Posterior cingulate gyrus (tissue), 11 donors: ENCODE data around the gene MED16.
"Not testable (repeated sequence)": the region's sequence is repeated elsewhere in the genome, so short reads cannot be mapped to it uniquely, and the experiment has no call there.

Source experiments
- DNase-seq, 10 donors: peaks; one replicate each; pipeline versions ENCODE4 v3.0.0 to v3.0.0-alpha.2; 2020 to 2021; ENCODE audit warnings: mixed read lengths in 3 of 10
- intact Hi-C: fragments of 100-400 bp; cut with DNase I; formaldehyde crosslinking; loops from one replicate; pipeline ENCODE4 v1.15.1; 2023

MED16 gene

DNA sequence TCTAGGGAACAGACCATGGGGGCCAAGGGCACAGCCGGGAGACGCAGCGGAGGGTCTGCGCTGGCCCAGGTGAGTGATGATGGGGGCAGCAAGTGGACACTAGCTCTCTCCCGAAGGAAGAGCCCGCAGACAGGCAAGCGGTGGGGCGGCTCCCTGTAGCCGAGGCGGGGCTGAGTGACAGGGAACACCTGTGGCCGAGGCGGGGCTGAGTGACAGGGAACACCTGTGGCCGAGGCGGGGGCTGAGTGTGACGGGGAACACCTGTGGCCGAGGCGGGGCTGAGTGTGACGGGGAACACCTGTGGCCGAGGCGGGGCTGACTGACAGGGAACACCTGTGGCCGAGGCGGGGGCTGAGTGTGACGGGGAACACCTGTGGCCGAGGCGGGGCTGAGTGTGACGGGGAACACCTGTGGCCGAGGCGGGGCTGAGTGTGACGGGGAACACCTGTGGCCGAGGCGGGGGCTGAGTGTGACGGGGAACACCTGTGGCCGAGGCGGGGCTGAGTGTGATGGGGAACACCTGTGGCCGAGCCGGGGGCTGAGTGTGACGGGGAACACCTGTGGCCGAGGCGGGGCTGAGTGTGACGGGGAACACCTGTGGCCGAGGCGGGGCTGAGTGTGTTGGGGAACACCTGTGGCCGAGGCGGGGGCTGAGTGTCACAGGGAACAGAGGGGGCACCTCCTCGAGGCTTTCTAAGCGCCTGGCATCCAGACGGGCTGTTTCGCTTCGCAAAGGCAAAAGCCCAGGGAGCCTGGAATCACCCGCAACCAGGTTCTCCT, 1.4 kb downstream of the MED16 start:
- intact Hi-C loops, DNase-seq: not testable (repeated sequence)

DNA sequence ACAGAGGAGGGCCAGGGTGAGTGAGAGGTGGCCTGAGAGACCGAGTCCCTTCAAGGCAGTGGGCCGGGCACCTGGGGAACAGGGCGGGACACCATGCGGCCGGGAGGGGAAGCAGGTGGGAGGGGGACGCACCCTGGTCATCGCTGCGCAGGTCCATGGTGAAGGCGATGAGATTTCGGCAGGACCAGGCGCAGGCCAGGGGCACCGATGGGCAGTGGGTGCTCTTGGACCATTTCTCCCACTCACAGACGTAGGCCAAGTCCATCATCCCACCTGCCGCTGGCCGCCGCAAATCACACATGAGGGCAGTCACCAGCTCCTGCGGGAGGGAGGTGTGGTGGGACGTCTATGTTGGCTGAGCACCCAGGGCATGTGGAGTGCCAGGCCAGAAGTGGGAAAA, 2.2 kb downstream of the MED16 start:
- intact Hi-C loops: no loop called here
- DNase-seq: no peak

DNA sequence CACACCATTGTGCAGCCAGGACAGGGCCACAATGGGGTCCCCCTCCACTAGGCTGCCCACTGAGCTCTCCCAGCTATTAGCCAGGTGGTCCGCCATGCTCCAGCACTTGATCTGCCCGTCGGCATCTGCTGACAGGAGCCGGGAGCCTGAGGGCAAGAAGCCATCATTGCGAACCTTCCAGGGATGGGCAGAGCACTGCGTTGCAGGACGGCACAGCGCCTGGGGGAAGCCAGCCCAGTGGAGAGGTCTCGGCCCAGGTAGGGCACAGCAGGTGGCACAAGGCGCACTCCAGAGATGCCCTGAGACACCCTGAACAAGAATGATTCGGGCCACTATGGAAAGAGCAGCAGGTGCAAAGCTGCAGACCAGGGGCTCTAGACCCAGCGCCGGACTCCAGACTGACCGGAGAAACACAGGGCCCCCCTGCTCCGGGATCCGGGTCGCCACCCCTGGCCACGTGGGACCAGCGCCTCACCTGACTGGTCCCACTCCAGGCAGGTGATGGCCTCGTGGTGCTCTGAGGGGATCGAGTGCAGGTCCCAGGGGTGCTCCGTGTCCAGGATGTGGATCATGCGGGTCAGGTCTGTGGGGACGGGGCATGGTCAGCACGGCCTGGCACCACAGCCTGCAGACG, 3.2 kb downstream of the MED16 start:
- intact Hi-C loops: no loop called here
- no peak for DNase-seq

DNA sequence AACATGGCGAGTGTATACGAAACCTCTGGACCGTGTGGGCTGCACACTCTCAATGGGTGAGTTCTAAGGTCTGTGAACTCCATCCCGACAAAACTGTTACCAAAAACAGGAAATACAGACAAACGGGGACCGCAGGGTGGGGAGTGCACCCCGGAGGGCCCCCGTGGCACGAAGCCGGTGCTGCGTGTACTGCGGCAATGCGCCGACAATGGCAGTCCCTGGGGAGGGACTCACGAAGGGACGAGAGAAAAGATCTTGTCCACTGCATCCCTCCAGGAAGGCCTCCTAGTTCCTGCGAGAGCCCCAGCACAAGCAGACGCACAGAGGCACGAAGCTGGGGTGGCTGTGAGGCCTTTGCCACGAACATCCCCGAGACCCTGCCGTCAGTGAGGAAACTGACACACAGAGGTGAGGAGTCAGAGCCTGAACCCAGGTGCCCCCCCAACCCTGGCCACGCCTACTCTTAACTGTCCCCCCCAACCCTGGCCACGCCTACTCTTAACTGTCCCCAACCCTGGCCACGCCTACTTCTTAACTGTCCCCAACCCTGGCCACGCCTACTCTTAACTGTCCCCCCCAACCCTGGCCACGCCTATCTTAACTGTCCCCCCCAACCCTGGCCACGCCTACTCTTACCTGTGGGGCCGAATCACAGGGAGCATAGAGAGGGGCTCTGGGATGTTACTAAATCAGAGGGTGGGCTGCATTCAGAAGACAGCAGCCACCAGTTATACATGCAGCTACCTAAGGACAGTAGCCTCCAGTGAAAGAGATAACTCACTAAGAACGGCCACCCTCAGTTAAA, 4.2 kb downstream of the MED16 start:
- DNase-seq: no peak
- intact Hi-C loops: no loop called here

DNA sequence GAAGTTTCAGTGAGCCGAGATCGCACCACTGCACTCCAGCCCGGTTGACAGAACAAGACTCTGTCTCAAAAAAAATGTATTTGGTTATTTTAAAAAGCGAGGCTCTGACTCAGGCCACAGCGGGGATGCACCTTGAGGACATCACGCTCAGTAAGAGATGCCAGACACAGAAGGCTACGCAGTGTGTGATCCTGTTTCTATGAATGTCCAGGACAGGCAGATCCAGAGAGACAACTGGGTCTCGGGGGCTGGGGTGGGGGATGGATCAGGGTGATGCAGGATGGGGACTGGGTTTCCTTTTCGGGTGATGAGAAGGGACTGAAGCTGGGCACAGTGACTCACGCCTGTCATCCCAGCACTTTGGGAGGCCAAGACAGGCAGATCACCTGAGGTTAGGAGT, 5.4 kb downstream of the MED16 start:
- peak in 3 of 10 donors; percentile 38 to 81 (median 57) for DNase-seq
- intact Hi-C loops: no loop called here

DNA sequence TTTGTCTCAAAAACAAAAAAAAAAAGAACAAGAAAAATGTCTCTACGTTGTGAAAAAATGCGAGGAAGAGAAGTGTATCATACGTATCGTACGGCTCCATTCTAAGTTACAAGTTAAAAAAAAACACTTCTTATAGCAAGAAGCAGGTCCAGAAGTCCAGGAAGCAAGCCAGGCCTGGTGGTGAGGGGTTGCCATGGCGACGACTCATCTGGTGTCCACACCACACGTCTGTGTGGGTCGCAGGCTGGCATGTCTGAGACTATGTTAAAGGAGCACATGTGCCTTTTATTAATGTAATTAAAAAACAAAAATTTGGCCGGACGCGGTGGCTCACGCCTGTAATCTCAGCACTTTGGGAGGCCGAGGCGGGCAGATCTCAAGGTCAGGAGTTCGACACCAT, 5.9 kb downstream of the MED16 start:
- intact Hi-C loops: no loop called here
- DNase-seq: peak in 8 of 10 donors; percentile 56 to 96 (median 79)

DNA sequence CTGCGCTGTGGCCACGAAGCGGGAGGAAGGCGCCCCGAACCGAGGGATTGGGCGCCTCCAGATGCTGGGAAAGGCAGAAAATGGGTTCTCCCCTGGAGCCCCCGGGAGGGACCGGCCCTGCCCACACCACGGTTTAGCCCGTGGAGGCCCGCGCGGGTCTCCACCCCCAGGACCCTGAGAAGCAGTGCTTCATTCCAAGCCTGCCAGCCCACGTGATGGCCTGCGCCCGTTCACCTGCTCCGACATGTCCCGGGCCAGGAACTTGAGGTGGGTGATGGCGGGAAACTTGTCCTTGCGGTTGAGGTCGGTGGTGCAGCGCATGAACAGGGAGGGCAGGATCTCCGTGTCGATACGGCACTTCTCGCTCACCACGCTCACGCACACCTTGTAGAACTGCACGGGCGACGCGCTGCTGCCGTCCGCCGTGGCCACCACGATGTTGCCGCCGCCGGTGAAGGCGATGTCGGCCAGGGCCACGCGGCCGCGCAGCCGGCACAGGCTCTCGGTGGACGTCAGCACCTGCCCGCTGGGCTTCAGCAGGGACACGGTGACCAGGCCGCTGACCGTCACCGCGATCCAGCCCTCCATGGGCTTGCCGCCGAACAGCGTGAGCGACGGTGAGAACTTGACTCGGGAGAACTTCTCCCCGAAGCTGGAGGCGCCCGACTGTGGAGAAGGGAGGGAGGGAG, 7.3 kb downstream of the MED16 start:
- intact Hi-C loops: no loop called here
- no peak for DNase-seq

DNA sequence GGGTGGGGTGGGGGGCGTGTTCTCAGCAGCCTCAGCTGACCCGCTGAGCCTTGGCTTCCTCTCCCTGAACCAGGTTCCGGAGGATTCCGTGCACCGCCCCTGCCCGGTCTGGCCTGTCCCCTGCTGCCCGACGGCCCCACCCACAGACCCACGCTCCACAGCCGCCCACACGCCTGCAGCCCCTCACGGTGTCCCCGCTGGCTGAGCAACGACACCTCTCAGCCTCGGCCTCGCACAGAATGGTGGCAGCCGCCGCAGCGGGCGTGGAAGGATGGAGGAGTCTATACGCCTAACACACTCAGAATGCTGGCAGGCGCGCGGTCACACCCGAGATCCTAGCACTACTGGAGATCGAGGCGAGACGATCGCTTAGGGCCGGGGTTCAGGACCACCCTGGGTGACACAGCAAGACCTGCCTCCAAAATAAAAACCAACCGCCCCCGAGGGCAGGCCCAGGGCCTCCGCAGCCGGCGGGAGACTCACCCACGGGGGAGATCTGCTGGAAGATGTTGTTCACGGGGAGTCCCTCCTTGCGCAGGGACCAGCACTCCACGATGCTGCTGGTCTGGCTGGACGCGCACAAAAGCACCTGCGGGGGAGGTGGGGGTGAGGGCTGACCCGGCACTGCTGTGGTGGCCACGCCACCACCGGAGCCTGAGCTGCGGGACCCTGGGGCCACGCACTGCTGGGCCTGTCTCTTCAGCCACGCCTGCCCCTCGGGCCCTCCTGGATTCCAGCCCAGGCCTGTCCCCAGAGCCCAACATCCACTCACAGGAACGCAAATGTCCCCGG, 8.4 kb downstream of the MED16 start:
- DNase-seq: no peak
- intact Hi-C loops: no loop called here

DNA sequence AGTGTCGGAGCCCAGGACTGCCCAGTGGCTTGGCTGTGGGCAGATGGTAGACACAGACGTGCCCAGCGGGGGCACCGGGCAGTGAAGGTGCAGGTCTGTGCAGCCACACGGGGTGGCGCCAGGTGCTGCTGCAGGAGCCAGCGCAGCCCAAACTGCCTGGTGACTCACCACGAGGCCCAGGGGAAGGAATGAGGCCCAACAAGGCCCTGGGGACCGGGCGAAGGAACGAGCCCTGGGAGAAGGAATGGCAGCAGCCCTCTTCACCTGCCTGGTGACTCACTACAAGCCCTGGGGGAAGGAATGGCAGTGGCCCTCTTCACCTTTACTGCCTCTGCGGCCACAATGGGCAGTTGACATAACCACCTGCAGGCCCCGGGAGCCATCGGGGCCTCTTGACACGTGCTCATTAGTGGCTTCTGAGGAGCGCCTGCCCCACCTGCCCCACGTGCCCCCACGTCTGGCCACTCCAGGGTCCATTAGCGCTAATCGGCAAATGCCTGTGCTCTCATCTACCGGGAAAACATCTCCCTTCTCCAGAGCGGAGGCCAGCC, 9.3 kb downstream of the MED16 start:
- no peak for DNase-seq
- intact Hi-C loops: no loop called here

DNA sequence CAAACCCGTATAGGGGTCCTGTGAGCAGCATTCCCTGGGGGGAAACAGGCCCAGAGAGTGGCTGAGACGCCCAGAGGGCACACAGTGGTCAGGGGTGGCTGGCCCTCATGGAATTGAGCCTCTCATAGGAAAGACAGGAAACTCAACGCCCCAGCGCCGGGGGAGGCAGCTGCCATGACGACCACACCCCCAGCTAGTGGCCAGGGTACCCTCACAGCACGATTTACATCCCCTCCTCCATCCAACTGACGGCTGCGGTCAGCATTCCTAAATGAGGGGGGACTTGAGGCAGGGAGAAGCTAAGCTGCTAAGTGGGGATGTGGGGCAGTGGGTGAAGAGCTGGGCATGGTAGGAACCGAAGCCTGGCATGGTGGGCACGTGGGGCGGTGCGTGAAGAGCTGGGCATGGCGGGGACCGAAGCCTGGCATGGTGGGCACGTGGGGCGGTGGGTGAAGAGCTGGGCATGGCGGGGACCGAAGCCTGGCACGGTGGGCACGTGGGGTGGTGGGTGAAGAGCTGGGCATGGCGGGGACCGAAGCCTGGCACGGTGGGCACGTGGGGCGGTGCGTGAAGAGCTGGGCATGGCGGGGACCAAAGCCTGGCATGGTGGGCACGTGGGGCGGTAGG, 10.0 kb downstream of the MED16 start:
- intact Hi-C loops: no loop called here
- DNase-seq: no peak

DNA sequence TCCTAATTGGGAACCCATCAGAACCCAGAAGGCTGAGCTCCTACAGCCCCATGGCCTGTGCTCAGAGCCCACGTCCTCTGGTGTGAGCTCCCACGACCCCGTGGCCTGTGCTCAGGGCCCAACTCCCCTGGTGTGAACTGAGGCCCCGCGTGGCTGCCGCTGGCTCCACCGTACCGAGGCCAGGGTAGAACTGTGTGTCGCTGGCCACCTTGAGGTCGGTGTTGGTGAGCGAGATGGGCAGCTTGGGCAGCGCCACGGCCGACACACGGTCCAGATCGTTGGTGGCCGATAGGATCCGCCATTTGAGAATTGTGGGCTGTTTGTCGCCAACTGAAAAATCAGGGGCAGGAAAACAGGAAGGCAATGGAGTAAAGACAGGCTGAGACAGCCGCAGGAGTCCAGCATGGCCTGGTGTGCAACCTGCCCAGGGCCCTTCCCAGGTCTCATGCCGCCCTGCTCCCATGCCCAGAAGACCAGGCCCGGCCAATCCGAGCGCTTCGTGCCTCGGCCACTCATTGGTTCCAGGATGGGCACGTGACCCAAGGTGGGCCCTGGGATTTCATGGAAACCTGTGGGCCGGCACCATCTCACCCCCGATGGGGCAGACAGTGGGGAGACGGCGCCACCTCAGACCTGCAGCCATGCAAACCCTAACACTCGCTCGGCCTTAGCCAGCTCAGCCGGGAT, 11.5 kb downstream of the MED16 start:
- no peak for DNase-seq
- intact Hi-C loops: no loop called here

DNA sequence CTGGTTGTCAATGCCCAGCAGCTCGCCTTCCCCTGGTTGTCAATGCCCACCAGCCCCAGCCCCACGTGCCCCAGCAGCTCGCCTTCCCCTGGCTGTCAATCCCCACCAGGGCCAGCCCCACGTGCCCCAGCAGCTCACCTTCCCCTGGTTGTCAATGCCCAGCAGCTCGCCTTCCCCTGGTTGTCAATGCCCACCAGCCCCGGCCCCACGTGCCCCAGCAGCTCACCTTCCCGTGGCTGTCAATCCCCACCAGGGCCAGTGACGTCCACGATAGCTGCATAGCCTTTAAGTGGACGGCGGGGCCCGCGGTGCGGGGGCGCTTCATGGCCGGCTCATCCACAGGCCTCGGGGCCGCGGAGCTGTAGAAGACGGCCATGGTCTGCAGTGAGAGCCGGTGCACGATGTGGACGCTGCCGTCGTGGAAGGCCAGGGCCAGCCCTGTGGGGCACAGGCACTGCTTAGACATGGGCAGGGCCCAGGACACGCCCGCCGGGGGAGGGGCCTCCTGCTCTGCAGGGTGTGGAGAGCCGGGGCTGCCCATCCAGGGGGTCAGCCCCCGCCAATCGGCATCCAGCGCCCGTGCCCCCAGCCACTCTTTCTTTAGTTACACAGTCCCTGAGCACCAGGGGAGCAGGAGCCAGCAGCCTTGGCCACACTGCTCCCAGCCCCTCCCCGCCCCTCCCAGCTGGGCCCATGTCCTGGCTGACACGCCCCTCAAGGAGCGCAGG, 13.1 kb downstream of the MED16 start:
- intact Hi-C loops: no loop called here
- no peak for DNase-seq

DNA sequence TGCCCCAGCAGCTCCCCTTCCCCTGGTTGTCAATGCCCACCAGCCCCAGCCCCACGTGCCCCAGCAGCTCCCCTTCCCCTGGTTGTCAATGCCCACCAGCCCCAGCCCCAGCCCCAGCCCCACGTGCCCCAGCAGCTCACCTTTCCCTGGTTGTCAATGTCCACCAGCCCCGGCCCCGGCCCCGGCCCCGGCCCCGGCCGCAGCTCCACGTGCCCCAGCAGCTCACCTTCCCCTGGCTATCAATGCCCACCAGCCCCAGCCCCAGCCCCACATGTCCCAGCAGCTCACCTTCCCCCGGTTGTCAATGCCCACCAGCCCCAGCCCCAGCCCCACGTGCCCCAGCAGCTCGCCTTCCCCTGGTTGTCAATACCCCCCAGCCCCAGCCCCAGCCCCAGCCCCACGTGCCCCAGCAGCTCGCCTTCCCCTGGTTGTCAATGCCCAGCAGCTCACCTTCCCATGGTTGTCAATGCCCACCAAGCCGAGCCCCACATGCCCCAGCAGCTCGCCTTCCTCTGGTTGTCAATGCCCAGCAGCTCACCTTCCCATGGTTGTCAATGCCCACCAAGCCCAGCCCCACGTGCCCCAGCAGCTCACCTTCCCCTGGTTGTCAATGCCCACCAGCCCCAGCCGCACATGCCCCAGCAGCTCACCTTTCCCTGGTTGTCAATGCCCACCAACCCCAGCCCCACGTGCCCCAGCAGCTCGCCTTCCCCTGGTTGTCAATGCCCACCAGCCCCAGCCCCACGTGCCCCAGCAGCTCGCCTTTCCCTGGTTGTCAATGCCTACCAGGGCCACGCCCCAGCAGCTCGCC, 14.0 kb downstream of the MED16 start:
- intact Hi-C loops, DNase-seq: not testable (repeated sequence)

DNA sequence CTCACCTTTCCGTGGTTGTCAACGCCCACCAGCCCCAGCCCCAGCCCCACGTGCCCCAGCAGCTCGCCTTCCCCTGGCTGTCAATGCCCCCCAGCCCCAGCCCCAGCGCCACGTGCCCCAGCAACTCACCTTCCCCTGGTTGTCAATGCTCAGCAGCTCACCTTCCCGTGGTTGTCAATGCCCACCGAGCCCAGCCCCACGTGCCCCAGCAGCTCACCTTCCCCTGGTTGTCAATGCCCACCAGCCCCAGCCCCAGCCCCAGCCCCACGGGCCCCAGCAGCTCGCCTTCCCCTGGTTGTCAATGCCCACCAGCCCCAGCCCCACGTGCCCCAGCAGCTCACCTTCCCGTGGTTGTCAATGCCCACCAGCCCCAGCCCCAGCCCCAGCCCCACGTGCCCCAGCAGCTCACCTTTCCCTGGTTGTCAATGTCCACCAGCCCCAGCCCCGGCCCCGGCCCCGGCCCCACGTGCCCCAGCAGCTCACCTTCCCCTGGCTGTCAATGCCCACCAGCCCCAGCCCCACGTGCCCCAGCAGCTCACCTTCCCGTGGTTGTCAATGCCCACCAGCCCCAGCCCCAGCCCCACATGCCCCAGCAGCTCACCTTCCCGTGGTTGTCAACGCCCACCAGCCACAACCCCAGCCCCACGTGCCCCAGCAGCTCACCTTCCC, 14.9 kb downstream of the MED16 start:
- DNase-seq, intact Hi-C loops: not testable (repeated sequence)

DNA sequence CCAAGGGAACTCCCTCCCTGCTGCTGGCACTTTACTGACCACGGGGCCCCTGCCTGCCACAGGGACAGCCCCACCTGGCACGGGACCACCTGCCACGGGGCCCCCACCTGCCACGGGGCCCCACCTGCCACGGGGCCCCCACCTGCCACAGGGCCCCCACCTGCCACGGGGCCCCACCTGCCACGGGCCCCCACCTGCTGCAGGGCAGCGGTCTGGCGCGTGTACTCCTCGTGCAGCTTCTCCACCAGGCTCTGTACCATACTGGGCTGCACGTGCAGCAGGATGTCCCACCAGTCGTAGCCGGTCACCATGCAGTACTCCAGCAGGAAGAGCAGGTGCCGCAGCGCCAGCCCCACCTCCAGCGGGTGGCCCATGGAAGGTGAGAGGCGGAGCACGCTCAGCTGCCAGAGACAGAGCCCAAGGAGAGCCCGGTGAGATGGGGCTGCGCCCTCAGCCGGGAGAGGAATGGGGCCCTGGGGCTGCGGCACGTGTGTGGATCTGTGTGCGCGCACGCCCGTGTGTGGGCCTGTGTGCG, 16.1 kb downstream of the MED16 start:
- no peak for DNase-seq
- intact Hi-C loops: no loop called here

DNA sequence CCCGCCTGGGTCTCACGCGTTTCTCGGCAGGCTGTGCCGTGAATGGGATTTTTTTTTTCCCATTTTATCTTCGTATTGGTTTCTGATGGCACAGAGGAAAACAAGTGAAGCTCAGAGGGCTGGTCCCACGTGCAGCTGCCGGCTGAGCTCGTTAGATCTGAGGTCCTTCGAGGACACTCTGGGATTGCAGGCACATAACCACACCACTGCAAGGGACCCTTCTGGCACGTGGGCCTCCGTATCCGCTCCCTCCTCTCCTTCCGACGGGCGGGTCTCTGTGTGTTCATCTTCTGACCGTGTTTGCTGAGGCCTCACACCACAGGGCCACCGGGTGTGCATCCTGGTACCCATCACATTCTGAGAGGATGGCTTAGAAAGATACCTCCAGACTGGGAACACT, 16.9 kb downstream of the MED16 start:
- no peak for DNase-seq
- intact Hi-C loops: no loop called here
